HUES64 (cell line): Measurements from ENCODE around the gene SNTG2.
"Not testable (repeated sequence)": the region's sequence is repeated elsewhere in the genome, so short reads cannot be mapped to it uniquely, and the experiment has no call there.

Experiments
- H3K27ac ChIP-seq: 2 replicates; pipeline ENCODE4 v1.7.0; 2013; ENCODE audit warnings: low read depth, low read length, inconsistent platforms
- H3K27me3 ChIP-seq: 2 replicates; pipeline ENCODE4 v1.6.1; 2013; ENCODE audit warnings: mild to moderate bottlenecking, low read length; ENCODE audit not compliant: insufficient read depth
- H3K36me3 ChIP-seq: 2 replicates; pipeline ENCODE4 v1.6.1; 2013; ENCODE audit warnings: mild to moderate bottlenecking, low read length; ENCODE audit not compliant: insufficient read depth
- H3K4me1 ChIP-seq: 2 replicates; pipeline ENCODE4 v1.6.1; 2013; ENCODE audit warnings: mild to moderate bottlenecking, low read length, moderate library complexity; ENCODE audit not compliant: insufficient read depth
- H3K4me3 ChIP-seq: 2 replicates; pipeline ENCODE4 v1.5.1; 2013; ENCODE audit warnings: mild to moderate bottlenecking, low read length, moderate library complexity
- H3K9ac ChIP-seq: 2 replicates; pipeline ENCODE4 v1.6.1; 2013; ENCODE audit warnings: mild to moderate bottlenecking, low read depth, low read length
- H3K9me3 ChIP-seq: 2 replicates; pipeline ENCODE4 v1.6.1; 2013; ENCODE audit warnings: low read depth, low read length; ENCODE audit not compliant: insufficient read depth
- WGBS: fragments of 150-250, 120-280 bp; methylation state at CpG from one replicate; pipeline ENCODE4 v1.1.7; 2013; ENCODE audit warnings: missing lambda C conversion rate; 5-methylcytosine and 5-hydroxymethylcytosine counted together

The SNTG2 gene

DNA sequence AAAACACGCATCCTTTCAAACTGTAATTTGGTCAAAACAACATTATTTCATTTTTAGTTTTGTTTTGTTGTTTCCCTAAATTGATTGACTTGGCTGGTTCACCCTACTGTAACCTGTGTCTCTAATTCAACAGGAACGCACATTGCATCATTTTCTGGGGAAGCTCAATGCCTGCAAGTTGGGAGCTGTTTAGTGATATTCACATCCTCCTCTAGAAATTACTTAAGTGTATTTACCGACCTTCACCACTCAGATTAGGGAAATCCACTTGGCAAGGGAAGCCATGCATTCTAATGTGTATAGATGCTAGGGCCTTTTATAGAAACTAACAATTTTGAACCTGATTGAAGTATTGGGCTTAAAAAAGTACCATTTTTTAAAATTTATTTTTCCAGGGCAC is 455.3 kb downstream of the SNTG2 start:
- H3K36me3 ChIP-seq: no peaks in the 10 kb centered on the region
- H3K9me3 ChIP-seq: no peaks in the 10 kb centered on the region
- no peaks in the 10 kb centered on the region for H3K27me3 ChIP-seq
- 100% methylated on average over 3 of the region's 3 CpGs for WGBS
- 0 out of 2 replicates have a peak, but pooled peaks cover under 1% of the 10 kb centered on the region for H3K4me1 ChIP-seq
- H3K27ac ChIP-seq: no peak overlapping the region
- no peak overlapping the region for H3K9ac ChIP-seq
- no peak overlapping the region for H3K4me3 ChIP-seq

DNA sequence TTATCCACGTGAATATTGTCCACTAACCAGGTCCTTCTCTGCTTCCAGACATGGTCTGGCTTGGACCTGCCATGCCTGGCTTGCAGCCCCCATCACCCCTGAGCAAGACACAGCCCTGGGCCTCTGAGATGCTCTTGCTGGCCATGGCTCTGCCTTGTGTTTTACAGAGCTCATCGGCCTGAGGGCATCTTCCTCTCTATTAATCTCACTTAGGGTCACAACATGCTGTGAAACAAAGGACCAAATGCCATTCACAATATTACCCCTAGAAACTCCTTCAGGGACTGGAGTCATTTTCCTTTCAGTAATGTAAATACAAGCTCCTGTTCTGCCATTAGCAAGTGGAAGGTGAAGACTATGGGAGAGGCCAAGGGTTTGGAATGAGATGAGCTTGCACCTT is 455.8 kb downstream of the SNTG2 start:
- H3K9ac ChIP-seq: no peak overlapping the region
- H3K9me3 ChIP-seq: no peaks in the 10 kb centered on the region
- WGBS: 79% methylated on average over 2 of the region's 2 CpGs
- H3K4me3 ChIP-seq: no peak overlapping the region
- H3K36me3 ChIP-seq: no peaks in the 10 kb centered on the region
- 0 out of 2 replicates have a peak, but pooled peaks cover 5% of the 10 kb centered on the region for H3K4me1 ChIP-seq
- no peaks in the 10 kb centered on the region for H3K27me3 ChIP-seq
- H3K27ac ChIP-seq: no peak overlapping the region

DNA sequence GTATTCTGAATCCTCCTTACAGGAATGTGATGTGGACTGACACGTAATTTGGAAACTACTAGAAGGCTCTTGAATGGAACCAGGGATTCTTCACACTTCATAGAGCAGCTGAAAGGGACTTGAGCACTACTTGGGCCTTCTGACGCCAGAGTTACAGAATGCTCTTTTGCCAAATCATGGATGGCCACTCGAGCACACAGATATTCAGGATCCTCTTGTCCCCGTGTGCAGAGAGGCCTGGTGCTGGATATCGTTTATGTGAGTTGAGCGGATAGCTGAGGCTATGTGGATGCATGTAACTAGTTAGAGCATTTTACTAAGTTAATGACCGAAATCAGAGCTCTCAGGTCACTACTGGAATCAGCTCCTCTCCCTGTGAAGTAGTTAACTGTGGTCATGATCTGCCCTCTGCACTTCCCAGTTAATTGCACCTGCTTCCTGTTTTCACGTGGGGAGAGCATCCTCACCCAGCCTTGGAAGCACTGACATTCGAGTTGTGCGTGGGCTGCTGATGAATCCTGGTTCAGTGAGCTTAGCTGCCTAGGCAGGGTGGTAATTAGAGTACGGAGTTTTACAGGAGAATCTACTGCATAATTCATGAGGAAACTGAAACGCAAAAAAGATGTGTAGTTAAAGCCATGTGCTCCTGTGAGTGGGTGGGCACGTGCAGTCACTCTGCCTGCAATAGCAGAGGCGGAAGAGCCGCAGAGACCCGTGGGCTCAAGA is 457.5 kb downstream of the SNTG2 start:
- 87% methylated on average over 14 of the region's 16 CpGs for WGBS
- H3K4me3 ChIP-seq: no peak overlapping the region
- H3K9me3 ChIP-seq: no peaks in the 10 kb centered on the region
- no peaks in the 10 kb centered on the region for H3K36me3 ChIP-seq
- 0 out of 2 replicates have a peak, but pooled peaks cover 6% of the 10 kb centered on the region for H3K4me1 ChIP-seq
- no peak overlapping the region for H3K9ac ChIP-seq
- H3K27me3 ChIP-seq: 0 out of 2 replicates have a peak, but pooled peaks cover 3% of the 10 kb centered on the region
- no peak overlapping the region for H3K27ac ChIP-seq

DNA sequence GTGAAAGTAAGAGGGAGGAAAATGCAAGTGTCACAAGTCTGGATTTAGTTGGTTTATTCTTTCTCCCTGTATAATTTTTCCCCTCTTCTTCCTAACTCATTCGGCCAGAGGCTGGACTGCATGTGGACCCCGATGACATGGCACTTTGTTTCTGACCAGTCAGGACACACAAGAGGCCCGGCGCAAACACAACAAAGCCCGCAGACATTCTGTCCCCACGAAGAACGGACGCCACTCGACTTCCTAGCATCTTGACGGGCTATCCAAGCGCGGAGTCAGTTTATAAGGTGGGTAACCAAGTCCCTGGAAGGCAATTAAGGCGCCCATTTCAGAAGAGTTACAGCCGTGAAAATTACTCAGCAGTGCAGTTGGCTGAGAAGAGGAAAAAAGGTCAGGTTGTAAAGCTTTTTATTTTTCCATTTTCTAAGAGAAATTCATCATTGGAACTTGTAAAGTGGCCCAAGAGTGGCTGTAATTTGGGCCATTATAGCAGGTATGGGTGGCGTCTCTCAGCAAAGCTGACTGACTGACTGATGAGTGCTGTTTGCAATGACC is 462.6 kb downstream of the SNTG2 start, which contains the start of gene TPO:
TPO (plus strand) TSS at position 308 of the 555 bp plus-strand sequence. CDS start 946 bp downstream, outside the sequence.
- Histone ChIP-seq H3K27me3 (0 out of 2 replicates have a peak, but pooled peaks cover 3% of the 10 kb centered on the region), H3K9ac (no peak within 1 kb of the TSS), H3K9me3 (no peaks in the 10 kb centered on the region), H3K27ac (no peak within 1 kb of the TSS), H3K4me3 (no peak within 1 kb of the TSS), H3K36me3 (no peaks in the 10 kb centered on the region), H3K4me1 (0 out of 2 replicates have a peak, but pooled peaks cover 6% of the 10 kb centered on the region)
- 92% methylated on average over 15 of the region's 15 CpGs for WGBS

DNA sequence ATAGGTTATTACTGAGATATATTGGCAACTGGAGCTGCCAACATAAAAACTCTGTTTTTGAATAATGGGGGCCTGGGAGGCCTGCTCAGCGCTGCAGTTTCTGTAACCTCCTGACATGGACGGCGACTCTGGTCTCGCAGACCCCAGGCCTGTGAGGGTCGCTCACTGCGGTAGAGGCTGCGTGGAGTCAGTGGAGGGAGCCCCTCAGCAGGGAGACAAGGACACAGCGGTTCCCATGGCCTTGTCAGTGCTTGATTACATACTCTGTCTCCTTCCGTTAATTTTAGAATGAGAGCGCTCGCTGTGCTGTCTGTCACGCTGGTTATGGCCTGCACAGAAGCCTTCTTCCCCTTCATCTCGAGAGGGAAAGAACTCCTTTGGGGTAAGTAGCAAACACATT is 463.5 kb downstream of the SNTG2 start:
- WGBS: 82% methylated on average over 13 of the region's 13 CpGs

DNA sequence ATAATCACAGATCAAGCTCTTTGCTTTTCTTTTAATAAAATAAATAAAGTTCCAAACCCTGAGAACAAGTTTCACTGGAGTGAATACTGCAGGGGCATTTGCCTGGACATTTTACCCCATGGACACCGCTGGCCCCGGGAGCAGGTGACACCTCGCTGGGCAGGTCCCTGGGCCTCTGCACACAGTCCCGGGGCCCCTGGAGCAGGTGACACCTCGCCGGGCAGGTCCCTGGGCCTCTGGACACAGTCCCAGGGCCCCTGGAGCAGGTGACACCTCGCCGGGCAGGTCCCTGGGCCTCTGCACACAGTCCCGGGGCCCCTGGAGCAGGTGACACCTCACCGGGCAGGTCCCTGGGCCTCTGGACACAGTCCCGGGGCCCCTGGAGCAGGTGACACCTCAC is 464.3 kb downstream of the SNTG2 start:
- H3K9ac ChIP-seq, H3K9me3 ChIP-seq, H3K27ac ChIP-seq, H3K36me3 ChIP-seq, H3K4me3 ChIP-seq, H3K4me1 ChIP-seq, H3K27me3 ChIP-seq: not testable (repeated sequence)
- WGBS: 92% methylated on average over 11 of the region's 11 CpGs

More for the DNA sequence above, 463.5 kb downstream of the SNTG2 start:
- Histone ChIP-seq H3K4me1 (0 out of 2 replicates have a peak, but pooled peaks cover 6% of the 10 kb centered on the region), H3K9ac (no peak overlapping the region), H3K9me3 (no peaks in the 10 kb centered on the region), H3K27me3 (0 out of 2 replicates have a peak, but pooled peaks cover 3% of the 10 kb centered on the region), H3K36me3 (no peaks in the 10 kb centered on the region), H3K27ac (no peak overlapping the region), H3K4me3 (no peak overlapping the region)

DNA sequence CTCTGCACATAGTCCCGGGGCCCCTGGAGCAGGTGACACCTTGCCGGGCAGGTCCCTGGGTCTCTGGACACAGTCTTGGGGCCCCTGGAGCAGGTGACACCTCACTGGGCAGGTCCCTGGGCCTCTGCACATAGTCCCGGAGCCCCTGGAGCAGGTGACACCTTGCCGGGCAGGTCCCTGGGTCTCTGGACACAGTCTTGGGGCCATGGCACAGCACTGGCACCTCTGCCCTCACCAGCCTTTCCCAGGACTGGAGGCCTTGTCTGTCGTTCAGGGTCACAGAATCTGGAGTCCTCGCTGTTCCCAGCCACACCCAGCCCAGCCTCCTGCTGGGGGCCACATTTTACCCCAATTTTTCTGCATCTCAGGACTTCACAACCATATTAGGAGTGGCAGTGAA is 464.9 kb downstream of the SNTG2 start:
- Histone ChIP-seq H3K4me1 (0 out of 2 replicates have a peak, but pooled peaks cover 6% of the 10 kb centered on the region), H3K9me3 (no peaks in the 10 kb centered on the region), H3K9ac (no peak overlapping the region), H3K4me3 (no peak overlapping the region), H3K27me3 (0 out of 2 replicates have a peak, but pooled peaks cover 3% of the 10 kb centered on the region), H3K36me3 (no peaks in the 10 kb centered on the region), H3K27ac (no peak overlapping the region)
- 90% methylated on average over 6 of the region's 6 CpGs for WGBS
